ENCODE results near the gene CRYAA. TPM values are rescaled to one million over a fixed set of nuclear protein-coding genes. Genes with fewer than 3 reads are reported as not detected.

CRYAA gene
- total RNA-seq, 1 donor from 2014 or later: not detected

GRCh38 chr21:43201491-43201890 lies 32.7 kb downstream of the CRYAA start:
- DNase-seq (ENCODE audit: low spot score): no peak

- no peak for DNase-seq (ENCODE audit: low spot score)
These were observed 34.8 kb downstream of the CRYAA start for GRCh38 chr21:43203591-43203990.

GRCh38 chr21:43204638-43205037 lies 35.8 kb downstream of the CRYAA start:
- no peak for DNase-seq (ENCODE audit: low spot score)

GRCh38 chr21:43206231-43207042 lies 37.6 kb downstream of the CRYAA start:
- no peak for DNase-seq (ENCODE audit: low spot score)

- DNase-seq (ENCODE audit: low spot score): no peak
These were observed 38.2 kb downstream of the CRYAA start for GRCh38 chr21:43207043-43207315.

GRCh38 chr21:43207868-43208267 lies 39.1 kb downstream of the CRYAA start:
- no peak for DNase-seq (ENCODE audit: low spot score)

- DNase-seq (ENCODE audit: low spot score): no peak
These were observed 39.9 kb downstream of the CRYAA start for GRCh38 chr21:43208561-43209332.

- DNase-seq (ENCODE audit: low spot score): no peak
These were observed 41.0 kb downstream of the CRYAA start for GRCh38 chr21:43209575-43210453.

GRCh38 chr21:43210454-43211071 lies 41.8 kb downstream of the CRYAA start:
- no peak for DNase-seq (ENCODE audit: low spot score)

- DNase-seq (ENCODE audit: low spot score): peak; percentile 14
These were observed 42.4 kb downstream of the CRYAA start for GRCh38 chr21:43211072-43211759.

- DNase-seq (ENCODE audit: low spot score): no peak
These were observed 42.9 kb downstream of the CRYAA start for GRCh38 chr21:43211760-43212115.

Other genes with a start within 250 kb of the CRYAA start
- not detected for gene ERVH48-1, start 243.4 kb upstream of the CRYAA start, total RNA-seq (ENCODE audit: insufficient read depth, low replicate concordance)
- gene PKNOX1, start 194.4 kb upstream of the CRYAA start, total RNA-seq (ENCODE audit: insufficient read depth, low replicate concordance): 8.2 TPM
- gene CBS, start 93.2 kb upstream of the CRYAA start, total RNA-seq (ENCODE audit: insufficient read depth, low replicate concordance): 4.8 TPM
- gene U2AF1, start 61.4 kb upstream of the CRYAA start, total RNA-seq (ENCODE audit: insufficient read depth, low replicate concordance): 66.7 TPM

Data from umbilical cord (tissue), 2 donors.